Gastroesophageal sphincter (tissue), 3 donors: ENCODE data around the gene ARMC2.

Experiments used
- EP300 ChIP-seq: sonication (generic); formaldehyde crosslinking; IDR thresholded peaks from one replicate; pipeline ENCODE4 v1.6.1; 2017; ENCODE audit warnings: antibody characterized with exemption, mild to moderate bottlenecking
- TF ChIP-seq, protein P1 (sequence below), 4 experiments: fragments of 200-600 bp in 2 of 4; fragments of 450-650 bp in 2 of 4; sonication (generic) in 1 of 4; IDR thresholded peaks; one replicate each; pipeline ENCODE4 v1.5.1; 2017 to 2019; ENCODE audit warnings: antibody characterized with exemption in 4 of 4, mild to moderate bottlenecking in 2 of 4, moderate library complexity in 2 of 4

DNA sequence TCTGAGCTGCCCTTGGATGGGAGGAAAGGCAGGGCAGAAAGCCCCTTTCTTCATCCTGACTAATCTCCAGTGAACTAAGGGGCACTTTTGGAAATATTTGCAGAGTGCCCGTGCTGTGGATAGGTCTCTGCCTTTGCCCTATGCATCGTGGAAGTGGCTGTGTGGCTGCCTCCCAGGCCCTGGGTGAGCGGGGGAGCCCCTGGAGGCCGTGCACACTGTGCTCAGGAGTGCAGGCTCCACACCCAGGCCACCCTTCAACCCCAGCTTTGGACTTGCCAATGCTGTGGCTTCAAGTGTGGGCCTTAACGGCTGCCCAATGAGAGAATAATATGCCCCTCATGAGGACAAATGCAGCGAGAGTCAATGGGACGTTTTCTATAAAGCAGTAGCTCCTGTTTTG lies 36.7 kb upstream of the ARMC2 start:
- no peak for TF ChIP-seq EP300
- TF ChIP-seq, protein P1, sequence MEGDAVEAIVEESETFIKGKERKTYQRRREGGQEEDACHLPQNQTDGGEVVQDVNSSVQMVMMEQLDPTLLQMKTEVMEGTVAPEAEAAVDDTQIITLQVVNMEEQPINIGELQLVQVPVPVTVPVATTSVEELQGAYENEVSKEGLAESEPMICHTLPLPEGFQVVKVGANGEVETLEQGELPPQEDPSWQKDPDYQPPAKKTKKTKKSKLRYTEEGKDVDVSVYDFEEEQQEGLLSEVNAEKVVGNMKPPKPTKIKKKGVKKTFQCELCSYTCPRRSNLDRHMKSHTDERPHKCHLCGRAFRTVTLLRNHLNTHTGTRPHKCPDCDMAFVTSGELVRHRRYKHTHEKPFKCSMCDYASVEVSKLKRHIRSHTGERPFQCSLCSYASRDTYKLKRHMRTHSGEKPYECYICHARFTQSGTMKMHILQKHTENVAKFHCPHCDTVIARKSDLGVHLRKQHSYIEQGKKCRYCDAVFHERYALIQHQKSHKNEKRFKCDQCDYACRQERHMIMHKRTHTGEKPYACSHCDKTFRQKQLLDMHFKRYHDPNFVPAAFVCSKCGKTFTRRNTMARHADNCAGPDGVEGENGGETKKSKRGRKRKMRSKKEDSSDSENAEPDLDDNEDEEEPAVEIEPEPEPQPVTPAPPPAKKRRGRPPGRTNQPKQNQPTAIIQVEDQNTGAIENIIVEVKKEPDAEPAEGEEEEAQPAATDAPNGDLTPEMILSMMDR (IDR thresholded peaks at IDR 0.05) = no peak
